ENCODE measurements around the gene IFT20. TPM values are rescaled to one million over a fixed set of nuclear protein-coding genes. Genes with fewer than 3 reads are reported as not detected.

IFT20 gene
- total and polyA plus RNA-seq, 10 of the 15 experiments (the other 5 are each of a cell fraction or from before 2014, with no cell fraction given), result 9.4 to 38.2 (median 19.1) TPM

DNA sequence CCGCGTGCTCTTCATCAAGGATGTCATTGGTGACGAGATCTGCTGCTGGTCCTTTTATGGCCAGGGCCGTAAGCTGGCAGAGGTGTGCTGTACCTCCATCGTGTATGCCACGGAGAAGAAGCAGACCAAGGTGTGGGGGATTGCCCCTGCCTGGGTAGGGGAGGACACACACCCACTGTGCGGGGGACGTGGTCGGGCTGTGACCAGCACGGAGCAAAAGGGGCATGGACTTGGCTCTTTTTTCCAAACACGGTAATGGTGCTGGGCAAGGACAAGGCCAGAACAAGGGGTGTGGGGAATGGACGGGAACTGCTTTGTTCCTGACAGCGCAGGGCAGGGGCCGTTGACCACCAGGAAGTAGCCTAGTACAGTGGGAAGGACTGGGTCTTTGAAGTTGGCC is 7.0 kb upstream of the IFT20 start (continued):
- TF ChIP-seq REST (IDR thresholded peaks at IDR 0.05; ENCODE audit: low read depth, low read length) (no peak), MTA2 (IDR thresholded peaks at IDR 0.05; ENCODE audit: low read depth) (no peak), SP1 (IDR thresholded peaks at IDR 0.05; ENCODE audit: low read depth, low read length) (no peak), CUX1 (IDR thresholded peaks at IDR 0.05; ENCODE audit: insufficient replicate concordance, low read depth, low read length) (no peak), CHD4 (IDR thresholded peaks at IDR 0.05) (no peak), SMC3 (IDR thresholded peaks at IDR 0.05; ENCODE audit: borderline replicate concordance, low read length) (no peak), PML (IDR thresholded peaks at IDR 0.05; ENCODE audit: low read length) (no peak), SUZ12 (IDR thresholded peaks at IDR 0.05; ENCODE audit: unreplicated experiment) (no peak)
- TF ChIP-seq, protein P1, sequence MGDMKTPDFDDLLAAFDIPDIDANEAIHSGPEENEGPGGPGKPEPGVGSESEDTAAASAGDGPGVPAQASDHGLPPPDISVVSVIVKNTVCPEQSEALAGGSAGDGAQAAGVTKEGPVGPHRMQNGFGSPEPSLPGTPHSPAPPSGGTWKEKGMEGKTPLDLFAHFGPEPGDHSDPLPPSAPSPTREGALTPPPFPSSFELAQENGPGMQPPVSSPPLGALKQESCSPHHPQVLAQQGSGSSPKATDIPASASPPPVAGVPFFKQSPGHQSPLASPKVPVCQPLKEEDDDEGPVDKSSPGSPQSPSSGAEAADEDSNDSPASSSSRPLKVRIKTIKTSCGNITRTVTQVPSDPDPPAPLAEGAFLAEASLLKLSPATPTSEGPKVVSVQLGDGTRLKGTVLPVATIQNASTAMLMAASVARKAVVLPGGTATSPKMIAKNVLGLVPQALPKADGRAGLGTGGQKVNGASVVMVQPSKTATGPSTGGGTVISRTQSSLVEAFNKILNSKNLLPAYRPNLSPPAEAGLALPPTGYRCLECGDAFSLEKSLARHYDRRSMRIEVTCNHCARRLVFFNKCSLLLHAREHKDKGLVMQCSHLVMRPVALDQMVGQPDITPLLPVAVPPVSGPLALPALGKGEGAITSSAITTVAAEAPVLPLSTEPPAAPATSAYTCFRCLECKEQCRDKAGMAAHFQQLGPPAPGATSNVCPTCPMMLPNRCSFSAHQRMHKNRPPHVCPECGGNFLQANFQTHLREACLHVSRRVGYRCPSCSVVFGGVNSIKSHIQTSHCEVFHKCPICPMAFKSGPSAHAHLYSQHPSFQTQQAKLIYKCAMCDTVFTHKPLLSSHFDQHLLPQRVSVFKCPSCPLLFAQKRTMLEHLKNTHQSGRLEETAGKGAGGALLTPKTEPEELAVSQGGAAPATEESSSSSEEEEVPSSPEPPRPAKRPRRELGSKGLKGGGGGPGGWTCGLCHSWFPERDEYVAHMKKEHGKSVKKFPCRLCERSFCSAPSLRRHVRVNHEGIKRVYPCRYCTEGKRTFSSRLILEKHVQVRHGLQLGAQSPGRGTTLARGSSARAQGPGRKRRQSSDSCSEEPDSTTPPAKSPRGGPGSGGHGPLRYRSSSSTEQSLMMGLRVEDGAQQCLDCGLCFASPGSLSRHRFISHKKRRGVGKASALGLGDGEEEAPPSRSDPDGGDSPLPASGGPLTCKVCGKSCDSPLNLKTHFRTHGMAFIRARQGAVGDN (IDR thresholded peaks at IDR 0.05), result no peak
